Kidney epithelial cell (primary cell): ENCODE results near the gene ADAP1. TPM values are rescaled to one million over a fixed set of nuclear protein-coding genes. Genes with fewer than 3 reads are reported as not detected.

Experiments
- DNase-seq: peaks from one replicate; pipeline ENCODE4 v3.0.0-alpha.2; 2010; ENCODE audit warnings: low read depth
- H3K27me3 ChIP-seq: 2 replicates; pipeline ENCODE4 v1.6.0; 2011; ENCODE audit warnings: low read length; ENCODE audit not compliant: control insufficient read depth, insufficient read depth
- H3K36me3 ChIP-seq: 2 replicates; pipeline ENCODE4 v1.5.1; 2011; ENCODE audit warnings: low read length; ENCODE audit not compliant: control insufficient read depth, insufficient read depth
- H3K4me3 ChIP-seq: 2 replicates; pipeline ENCODE4 v1.5.1; 2011; ENCODE audit warnings: low read depth, mild to moderate bottlenecking, control low read depth, low read length
- total RNA-seq: library from RNA; depleted of rRNA; stranded (reverse); fragments of >200 nt; gene quantifications from 2 replicates; pipeline ENCODE4 v1.2.3, GENCODE V29; 2015
- TF ChIP-seq, protein P1 (sequence below): IDR thresholded peaks from 2 replicates; pipeline ENCODE4 v1.5.1; 2011; ENCODE audit warnings: mild to moderate bottlenecking, moderate library complexity, low read length, control low read depth, inconsistent platforms; ENCODE audit not compliant: insufficient read depth, poor library complexity, severe bottlenecking

ADAP1 gene
- total RNA-seq, 1 donor from 2014 or later: 14.3 TPM

DNA sequence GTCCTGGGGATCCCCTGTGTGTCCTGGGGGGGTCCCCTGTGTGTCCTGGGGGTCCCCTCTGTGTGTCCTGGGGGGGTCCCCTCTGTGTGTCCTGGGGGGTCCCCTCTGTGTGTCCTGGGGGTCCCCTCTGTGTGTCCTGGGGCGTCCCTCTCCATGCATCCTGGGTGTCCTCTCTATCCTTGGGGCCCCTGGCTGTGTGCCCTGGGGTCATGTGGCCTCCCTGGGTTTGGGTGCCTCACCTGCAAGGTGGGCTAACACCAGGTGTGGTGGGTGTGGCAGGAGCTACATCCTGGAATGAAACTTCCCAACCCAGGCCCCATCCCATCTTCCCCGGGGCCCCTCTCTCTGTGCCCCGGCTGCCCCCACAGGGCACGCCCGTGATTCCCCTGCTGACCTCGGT is 33.4 kb upstream of the ADAP1 start:
- TF ChIP-seq, protein P1, sequence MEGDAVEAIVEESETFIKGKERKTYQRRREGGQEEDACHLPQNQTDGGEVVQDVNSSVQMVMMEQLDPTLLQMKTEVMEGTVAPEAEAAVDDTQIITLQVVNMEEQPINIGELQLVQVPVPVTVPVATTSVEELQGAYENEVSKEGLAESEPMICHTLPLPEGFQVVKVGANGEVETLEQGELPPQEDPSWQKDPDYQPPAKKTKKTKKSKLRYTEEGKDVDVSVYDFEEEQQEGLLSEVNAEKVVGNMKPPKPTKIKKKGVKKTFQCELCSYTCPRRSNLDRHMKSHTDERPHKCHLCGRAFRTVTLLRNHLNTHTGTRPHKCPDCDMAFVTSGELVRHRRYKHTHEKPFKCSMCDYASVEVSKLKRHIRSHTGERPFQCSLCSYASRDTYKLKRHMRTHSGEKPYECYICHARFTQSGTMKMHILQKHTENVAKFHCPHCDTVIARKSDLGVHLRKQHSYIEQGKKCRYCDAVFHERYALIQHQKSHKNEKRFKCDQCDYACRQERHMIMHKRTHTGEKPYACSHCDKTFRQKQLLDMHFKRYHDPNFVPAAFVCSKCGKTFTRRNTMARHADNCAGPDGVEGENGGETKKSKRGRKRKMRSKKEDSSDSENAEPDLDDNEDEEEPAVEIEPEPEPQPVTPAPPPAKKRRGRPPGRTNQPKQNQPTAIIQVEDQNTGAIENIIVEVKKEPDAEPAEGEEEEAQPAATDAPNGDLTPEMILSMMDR: no peak
- Histone ChIP-seq H3K27me3 (peaks cover 8% of the 10 kb centered on the region), H3K36me3 (no peaks in the 10 kb centered on the region), H3K4me3 (no peak overlapping the region)
- DNase-seq: no peak

DNA sequence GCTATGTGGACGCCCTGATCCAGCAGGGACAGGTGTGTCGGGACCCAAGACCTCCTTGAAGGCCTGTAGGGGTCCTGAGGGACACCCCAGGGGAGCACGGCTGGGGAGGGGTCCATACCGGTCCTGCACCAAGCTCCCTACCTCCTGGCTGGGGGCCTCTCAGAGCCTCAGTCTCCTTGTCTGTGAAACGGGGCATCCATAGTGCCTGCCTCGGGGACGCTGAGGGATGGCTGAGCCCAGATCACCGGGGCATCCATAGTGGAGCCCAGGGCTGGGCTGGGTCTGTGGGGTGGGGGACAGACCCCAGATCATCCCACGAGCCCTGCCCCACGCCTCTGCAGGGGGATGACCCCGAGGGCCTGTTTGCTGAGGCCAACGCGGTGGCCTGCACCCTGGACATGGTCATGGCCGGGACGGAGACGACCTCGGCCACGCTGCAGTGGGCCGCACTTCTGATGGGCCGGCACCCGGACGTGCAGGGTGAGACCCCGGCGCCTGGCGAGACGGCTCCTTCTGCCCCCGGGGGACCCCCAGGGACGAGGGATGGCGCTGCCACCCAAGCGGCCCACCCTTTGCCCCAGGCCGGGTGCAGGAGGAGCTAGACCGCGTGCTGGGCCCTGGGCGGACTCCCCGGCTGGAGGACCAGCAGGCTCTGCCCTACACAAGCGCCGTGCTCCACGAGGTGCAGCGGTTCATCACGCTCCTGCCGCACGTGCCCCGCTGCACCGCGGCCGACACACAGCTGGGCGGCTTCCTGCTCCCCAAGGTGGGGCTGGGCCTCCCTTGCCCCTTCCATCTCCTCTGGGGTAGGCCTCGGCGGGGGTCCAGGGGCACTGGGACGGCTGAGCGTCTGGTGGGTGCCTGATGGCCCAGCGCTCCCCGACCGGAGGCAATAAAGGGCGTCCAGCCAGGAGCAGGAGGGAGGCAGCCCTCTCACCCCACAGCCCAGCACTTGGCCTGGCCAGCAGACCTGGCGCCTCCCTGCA is 32.6 kb upstream of the ADAP1 start:
- no peak for DNase-seq
- TF ChIP-seq, protein P1: no peak
- peaks cover 8% of the 10 kb centered on the region for H3K27me3 ChIP-seq
- H3K4me3 ChIP-seq: no peak overlapping the region
- H3K36me3 ChIP-seq: no peaks in the 10 kb centered on the region

DNA sequence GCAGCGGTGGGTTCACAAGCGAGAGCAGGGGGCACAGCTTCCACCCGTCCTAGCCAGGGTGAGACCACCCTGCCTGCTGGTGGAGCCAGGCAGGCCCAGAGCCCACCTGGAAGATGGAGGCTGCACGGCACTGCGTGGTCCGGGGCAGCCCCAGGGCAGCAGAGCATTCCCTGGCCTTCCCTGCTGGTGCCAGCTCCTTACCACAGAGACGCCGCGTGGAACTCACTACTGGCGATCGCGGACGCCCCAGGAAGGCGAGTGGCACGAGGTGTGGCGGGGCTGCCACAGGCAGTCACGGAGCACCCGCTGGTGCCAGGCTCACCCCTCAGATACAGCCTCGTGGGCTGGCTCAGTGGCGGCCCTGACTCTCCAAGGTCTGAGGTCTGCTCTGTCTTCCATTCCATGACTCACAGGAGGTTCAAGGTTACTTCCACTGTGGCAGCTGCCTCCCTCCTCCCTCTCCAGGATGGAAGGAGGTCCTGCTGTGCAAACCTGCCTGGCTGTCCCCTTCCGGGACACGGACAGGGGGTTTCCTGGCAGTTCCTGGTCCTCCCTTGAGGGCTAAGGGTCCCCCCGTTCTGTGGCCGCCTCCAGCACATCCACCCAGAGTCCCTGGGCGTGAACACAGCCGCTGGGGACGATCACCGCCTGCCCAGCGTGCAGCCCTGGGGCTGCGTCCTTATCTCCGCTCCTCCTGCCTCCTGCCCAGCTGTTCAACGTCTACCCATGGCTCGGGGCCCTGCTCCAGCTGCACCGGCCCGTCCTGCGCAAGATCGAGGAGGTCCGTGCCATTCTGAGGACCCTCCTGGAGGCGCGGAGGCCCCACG is 31.6 kb upstream of the ADAP1 start:
- TF ChIP-seq, protein P1: no peak
- H3K4me3 ChIP-seq: no peak overlapping the region
- H3K36me3 ChIP-seq: no peaks in the 10 kb centered on the region
- peaks cover 8% of the 10 kb centered on the region for H3K27me3 ChIP-seq
- DNase-seq: no peak

DNA sequence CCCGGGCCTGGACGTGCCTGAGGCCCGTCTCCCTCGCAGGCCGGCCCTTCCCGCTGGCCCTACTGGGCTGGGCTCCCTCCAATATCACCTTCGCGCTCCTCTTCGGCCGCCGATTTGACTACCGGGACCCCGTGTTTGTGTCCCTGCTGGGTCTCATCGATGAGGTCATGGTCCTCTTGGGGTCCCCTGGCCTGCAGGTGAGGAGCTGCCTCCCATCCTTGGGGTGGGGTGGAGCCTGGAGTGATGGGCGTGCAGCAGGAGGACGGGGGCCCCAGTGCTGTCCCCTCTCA is 30.6 kb upstream of the ADAP1 start:
- DNase-seq: no peak
- Histone ChIP-seq H3K4me3 (no peak overlapping the region), H3K27me3 (peaks cover 2% of the 10 kb centered on the region), H3K36me3 (no peaks in the 10 kb centered on the region)
- TF ChIP-seq, protein P1: no peak

DNA sequence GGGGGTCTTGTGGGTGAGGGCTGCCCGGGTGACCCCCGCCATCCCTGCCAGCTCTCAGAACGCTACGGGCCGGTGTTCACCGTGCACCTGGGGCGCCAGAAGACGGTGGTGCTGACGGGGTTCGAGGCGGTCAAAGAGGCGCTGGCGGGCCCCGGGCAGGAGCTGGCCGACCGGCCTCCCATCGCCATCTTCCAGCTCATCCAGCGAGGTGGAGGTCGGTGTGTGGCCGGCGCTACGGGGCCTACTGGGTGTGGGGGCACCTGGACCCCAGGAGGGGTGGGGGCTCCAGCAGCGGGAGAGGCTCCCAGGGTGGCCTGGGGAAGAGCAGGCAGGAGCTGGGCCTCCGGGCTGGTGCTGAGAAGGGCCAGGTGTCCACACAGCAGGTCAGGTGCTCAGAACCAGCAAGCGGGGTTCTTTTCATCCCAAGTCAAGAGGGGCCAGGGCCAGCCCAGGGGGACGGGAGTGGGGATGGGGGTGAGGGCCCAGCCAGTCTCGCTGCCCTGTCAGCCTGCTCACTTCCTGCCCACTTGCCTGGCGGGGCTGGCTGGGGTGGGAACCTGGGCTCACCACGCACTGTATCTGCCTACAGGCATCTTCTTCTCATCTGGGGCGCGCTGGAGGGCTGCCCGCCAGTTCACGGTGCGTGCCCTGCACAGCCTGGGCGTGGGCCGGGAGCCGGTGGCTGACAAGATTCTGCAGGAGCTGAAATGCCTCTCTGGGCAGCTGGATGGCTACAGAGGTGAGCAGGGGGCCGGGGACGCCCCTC is 30.1 kb upstream of the ADAP1 start:
- peaks cover 2% of the 10 kb centered on the region for H3K27me3 ChIP-seq
- DNase-seq: no peak
- TF ChIP-seq, protein P1: no peak

More for the DNA sequence above, 30.1 kb upstream of the ADAP1 start:
- Histone ChIP-seq H3K4me3 (no peak overlapping the region), H3K36me3 (no peaks in the 10 kb centered on the region)
